ENCODE measurements around the gene MLPH.
A peak's percentile ranks its signal among the peaks of the same experiment; 100 is the strongest.

The MLPH gene

DNA sequence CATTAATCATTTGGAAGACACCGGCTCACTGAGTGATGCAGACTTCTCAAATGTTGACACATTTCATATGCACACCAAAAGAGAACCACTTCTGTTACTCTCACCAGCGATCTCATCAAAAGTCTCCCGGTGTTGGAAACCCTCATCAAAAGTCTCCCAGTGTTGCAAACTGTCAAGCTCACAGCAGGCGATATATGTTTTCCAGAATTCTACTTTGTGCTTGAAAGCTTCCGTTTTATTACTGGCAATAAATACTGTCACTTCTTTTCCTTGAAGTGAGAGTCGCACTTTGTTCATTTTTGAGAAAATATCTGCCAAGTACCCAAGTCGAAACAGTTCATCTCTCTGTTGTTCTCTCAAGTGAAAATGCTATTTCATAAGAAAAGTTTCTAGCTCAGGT lies 20.5 kb downstream of the MLPH start:
- H3K18ac ChIP-seq (ENCODE audit: low read length), result no peak overlapping the region

DNA sequence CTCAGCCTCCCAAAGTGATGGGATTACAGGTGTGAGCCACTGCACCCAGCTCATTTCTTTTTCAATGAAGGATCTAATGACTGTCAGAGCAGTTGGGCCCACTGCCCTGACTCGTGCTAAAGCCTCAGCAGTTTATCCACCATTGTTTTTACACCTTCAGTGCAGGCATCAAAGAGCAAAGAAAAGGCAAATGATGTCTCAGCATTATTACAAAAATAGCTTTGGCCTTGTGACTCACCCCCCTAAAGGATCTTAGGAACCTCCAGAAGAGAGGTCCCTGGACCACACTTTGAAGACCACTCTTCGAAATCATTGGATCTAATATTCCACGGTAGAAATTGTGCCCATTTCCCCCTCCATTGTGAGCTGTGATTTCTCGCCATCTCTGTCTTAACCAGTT lies 21.3 kb downstream of the MLPH start:
- Histone ChIP-seq H3K4me1 (ENCODE audit: control insufficient read depth in 1 of 2, insufficient read depth in 2 of 2, low read length in 2 of 2) (no peaks in the 10 kb centered on the region), H3K4ac (ENCODE audit: low read depth, low read length) (no peak overlapping the region), H3K14ac (ENCODE audit: low read length) (no peak overlapping the region), H3K79me2 (ENCODE audit: control insufficient read depth, insufficient read depth, low read length, poor library complexity) (no peaks in the 10 kb centered on the region), H3K4me2 (ENCODE audit: low read length) (no peak overlapping the region), H4K12ac (ENCODE audit: low read depth, low read length) (no peak overlapping the region), H3K18ac (ENCODE audit: low read length) (no peak overlapping the region), H2AFZ (ENCODE audit: insufficient read depth, low read length, poor library complexity) (no peak overlapping the region), H3K9me3 (ENCODE audit: insufficient read depth, low read depth, low read length) (peaks cover 11% of the 10 kb centered on the region), H2BK120ac (ENCODE audit: insufficient read depth, low read length, poor library complexity) (no peak overlapping the region), H3K79me1 (ENCODE audit: low read length) (no peaks in the 10 kb centered on the region), H3K9ac (ENCODE audit: low read length) (no peak overlapping the region), H4K91ac (ENCODE audit: low read depth, low read length) (no peak overlapping the region), H3K36me3 (ENCODE audit: control insufficient read depth in 1 of 2, insufficient read depth in 2 of 2, low read length in 2 of 2) (no peaks in the 10 kb centered on the region), H3K4me3 (ENCODE audit: low read depth, low read length) (no peak overlapping the region), H3K27me3 (ENCODE audit: insufficient read depth, low read length) (no peaks in the 10 kb centered on the region), H3K23ac (ENCODE audit: low read length) (no peak overlapping the region), H4K8ac (ENCODE audit: low read depth, low read length) (no peak overlapping the region), H2AK5ac (ENCODE audit: low read length) (no peak overlapping the region), H3K27ac (ENCODE audit: low read depth, low read length) (no peak overlapping the region), H2BK5ac (ENCODE audit: low read depth, low read length, poor library complexity) (no peak overlapping the region), H2BK12ac (ENCODE audit: low read length) (no peak overlapping the region)
- DNase-seq, result no peak
- WGBS (ENCODE audit: extremely low coverage, insufficient coverage, insufficient read length), result no CpG with 5 or more reads among the region's 4 CpGs

More for the DNA sequence above, 20.5 kb downstream of the MLPH start:
- Histone ChIP-seq H4K91ac (ENCODE audit: low read depth, low read length) (no peak overlapping the region), H2AFZ (ENCODE audit: insufficient read depth, low read length, poor library complexity) (no peak overlapping the region), H3K79me1 (ENCODE audit: low read length) (no peaks in the 10 kb centered on the region), H3K4me1 (ENCODE audit: control insufficient read depth in 1 of 2, insufficient read depth in 2 of 2, low read length in 2 of 2) (peaks cover 0 to under 1% of the 10 kb centered on the region in 2 experiments), H2BK12ac (ENCODE audit: low read length) (no peak overlapping the region), H3K36me3 (ENCODE audit: control insufficient read depth in 1 of 2, insufficient read depth in 2 of 2, low read length in 2 of 2) (no peaks in the 10 kb centered on the region), H3K4me3 (ENCODE audit: low read depth, low read length) (no peak overlapping the region), H3K14ac (ENCODE audit: low read length) (no peak overlapping the region), H3K27me3 (ENCODE audit: insufficient read depth, low read length) (no peaks in the 10 kb centered on the region), H4K12ac (ENCODE audit: low read depth, low read length) (no peak overlapping the region), H3K79me2 (ENCODE audit: control insufficient read depth, insufficient read depth, low read length, poor library complexity) (no peaks in the 10 kb centered on the region), H3K9ac (ENCODE audit: low read length) (no peak overlapping the region), H2AK5ac (ENCODE audit: low read length) (no peak overlapping the region), H3K9me3 (ENCODE audit: insufficient read depth, low read depth, low read length) (peaks cover 11% of the 10 kb centered on the region), H3K4ac (ENCODE audit: low read depth, low read length) (no peak overlapping the region), H2BK5ac (ENCODE audit: low read depth, low read length, poor library complexity) (no peak overlapping the region), H2BK120ac (ENCODE audit: insufficient read depth, low read length, poor library complexity) (no peak overlapping the region), H3K27ac (ENCODE audit: low read depth, low read length) (no peak overlapping the region), H4K8ac (ENCODE audit: low read depth, low read length) (no peak overlapping the region), H3K23ac (ENCODE audit: low read length) (no peak overlapping the region), H3K4me2 (ENCODE audit: low read length) (no peak overlapping the region)
- DNase-seq, result no peak
- WGBS (ENCODE audit: extremely low coverage, insufficient coverage, insufficient read length), result no CpG with 5 or more reads among the region's 7 CpGs

DNA sequence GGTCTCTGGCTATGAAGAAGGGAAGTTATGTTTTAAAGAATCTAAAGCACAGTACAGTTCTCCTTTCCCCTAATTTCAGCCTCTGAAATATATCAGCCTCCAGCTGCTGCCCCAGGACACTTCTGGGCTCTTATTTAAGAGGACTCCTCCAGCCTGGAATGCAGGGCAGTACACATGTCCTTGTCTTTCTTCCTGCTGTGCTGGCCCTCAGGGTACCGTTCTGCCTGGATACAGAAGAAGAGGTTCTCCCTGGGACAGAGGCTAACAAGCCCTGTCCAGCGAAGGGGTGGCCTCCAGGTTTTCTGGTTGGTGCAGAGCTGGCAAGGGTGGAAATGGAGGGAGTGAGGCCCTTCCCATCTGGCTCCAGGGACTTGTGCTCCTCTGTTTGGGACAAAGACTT lies 22.1 kb downstream of the MLPH start:
- no peaks in the 10 kb centered on the region for H3K4me1 ChIP-seq (ENCODE audit: control insufficient read depth in 1 of 2, insufficient read depth in 2 of 2, low read length in 2 of 2)
- no peaks in the 10 kb centered on the region for H3K27me3 ChIP-seq (ENCODE audit: insufficient read depth, low read length)
- H3K9ac ChIP-seq (ENCODE audit: low read length), result no peak overlapping the region
- no peak overlapping the region for H2AK5ac ChIP-seq (ENCODE audit: low read length)
- H4K8ac ChIP-seq (ENCODE audit: low read depth, low read length), result no peak overlapping the region
- H3K14ac ChIP-seq (ENCODE audit: low read length), result no peak overlapping the region
- H3K4ac ChIP-seq (ENCODE audit: low read depth, low read length), result no peak overlapping the region
- no peak overlapping the region for H4K12ac ChIP-seq (ENCODE audit: low read depth, low read length)
- H3K4me3 ChIP-seq (ENCODE audit: low read depth, low read length), result no peak overlapping the region
- no peak overlapping the region for H3K23ac ChIP-seq (ENCODE audit: low read length)
- no CpG with 5 or more reads among the region's 2 CpGs for WGBS (ENCODE audit: extremely low coverage, insufficient coverage, insufficient read length)
- peaks cover 11% of the 10 kb centered on the region for H3K9me3 ChIP-seq (ENCODE audit: insufficient read depth, low read depth, low read length)
- H3K36me3 ChIP-seq (ENCODE audit: control insufficient read depth in 1 of 2, insufficient read depth in 2 of 2, low read length in 2 of 2), result no peaks in the 10 kb centered on the region
- H3K18ac ChIP-seq (ENCODE audit: low read length), result no peak overlapping the region
- H4K91ac ChIP-seq (ENCODE audit: low read depth, low read length), result no peak overlapping the region
- H2BK5ac ChIP-seq (ENCODE audit: low read depth, low read length, poor library complexity), result no peak overlapping the region
- no peak overlapping the region for H2BK120ac ChIP-seq (ENCODE audit: insufficient read depth, low read length, poor library complexity)
- no peaks in the 10 kb centered on the region for H3K79me1 ChIP-seq (ENCODE audit: low read length)
- H2BK12ac ChIP-seq (ENCODE audit: low read length), result no peak overlapping the region
- DNase-seq, result no peak
- no peak overlapping the region for H3K27ac ChIP-seq (ENCODE audit: low read depth, low read length)
- H2AFZ ChIP-seq (ENCODE audit: insufficient read depth, low read length, poor library complexity), result peak overlapping the region; percentile 1
- H3K4me2 ChIP-seq (ENCODE audit: low read length), result no peak overlapping the region
- no peaks in the 10 kb centered on the region for H3K79me2 ChIP-seq (ENCODE audit: control insufficient read depth, insufficient read depth, low read length, poor library complexity)

DNA sequence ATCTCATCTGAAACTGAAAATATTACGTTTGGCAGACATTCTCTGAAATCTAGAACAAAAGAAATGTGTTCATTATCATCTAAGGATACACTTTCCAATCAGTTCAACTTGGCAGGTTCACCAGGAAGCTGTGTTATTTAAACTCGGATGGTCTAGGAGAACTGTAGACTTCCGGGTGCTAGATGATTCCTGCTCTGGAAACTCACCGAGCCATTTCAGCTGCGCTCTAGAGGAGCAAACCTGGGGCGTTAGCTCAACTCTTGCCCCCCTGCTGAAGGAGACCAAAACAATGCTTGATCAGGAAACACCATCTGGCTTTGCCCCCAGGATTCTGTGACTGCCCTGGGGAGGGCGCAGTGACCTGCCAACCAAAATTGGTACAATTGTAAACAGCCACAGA lies 22.9 kb downstream of the MLPH start:
- no peak overlapping the region for H4K91ac ChIP-seq (ENCODE audit: low read depth, low read length)
- H3K9me3 ChIP-seq (ENCODE audit: insufficient read depth, low read depth, low read length), result peaks cover 8% of the 10 kb centered on the region
- H2BK12ac ChIP-seq (ENCODE audit: low read length), result no peak overlapping the region
- H3K27me3 ChIP-seq (ENCODE audit: insufficient read depth, low read length), result no peaks in the 10 kb centered on the region
- no peak overlapping the region for H2BK120ac ChIP-seq (ENCODE audit: insufficient read depth, low read length, poor library complexity)
- H2AK5ac ChIP-seq (ENCODE audit: low read length), result no peak overlapping the region
- H3K36me3 ChIP-seq (ENCODE audit: control insufficient read depth in 1 of 2, insufficient read depth in 2 of 2, low read length in 2 of 2), result no peaks in the 10 kb centered on the region
- H3K79me1 ChIP-seq (ENCODE audit: low read length), result no peaks in the 10 kb centered on the region
- no peak overlapping the region for H3K23ac ChIP-seq (ENCODE audit: low read length)
- H3K4me1 ChIP-seq (ENCODE audit: control insufficient read depth in 1 of 2, insufficient read depth in 2 of 2, low read length in 2 of 2), result no peaks in the 10 kb centered on the region
- H3K4me3 ChIP-seq (ENCODE audit: low read depth, low read length), result no peak overlapping the region
- WGBS (ENCODE audit: extremely low coverage, insufficient coverage, insufficient read length), result no CpG with 5 or more reads among the region's 7 CpGs
- H3K4ac ChIP-seq (ENCODE audit: low read depth, low read length), result no peak overlapping the region
- H3K18ac ChIP-seq (ENCODE audit: low read length), result no peak overlapping the region
- no peak overlapping the region for H3K27ac ChIP-seq (ENCODE audit: low read depth, low read length)
- no peak overlapping the region for H2AFZ ChIP-seq (ENCODE audit: insufficient read depth, low read length, poor library complexity)
- H3K4me2 ChIP-seq (ENCODE audit: low read length), result no peak overlapping the region
- H4K8ac ChIP-seq (ENCODE audit: low read depth, low read length), result no peak overlapping the region
- H3K9ac ChIP-seq (ENCODE audit: low read length), result no peak overlapping the region
- H3K79me2 ChIP-seq (ENCODE audit: control insufficient read depth, insufficient read depth, low read length, poor library complexity), result no peaks in the 10 kb centered on the region
- H3K14ac ChIP-seq (ENCODE audit: low read length), result no peak overlapping the region
- no peak overlapping the region for H4K12ac ChIP-seq (ENCODE audit: low read depth, low read length)
- no peak for DNase-seq
- no peak overlapping the region for H2BK5ac ChIP-seq (ENCODE audit: low read depth, low read length, poor library complexity)
